HepG2 (cell line): ENCODE data around the gene SAE1. TPM values are rescaled to one million over a fixed set of nuclear protein-coding genes. Genes with fewer than 3 reads are reported as not detected.
A peak's percentile ranks its signal among the peaks of the same experiment; 100 is the strongest.

Experiments used
- ATAC-seq: fragments of 200-7000 bp; cut with Tn5 transposase; 3 replicates; pipeline ENCODE4 v1.9.1; 2020; ENCODE audit warnings: mild to moderate bottlenecking, moderate library complexity
- BruUV-seq: library from RNA; stranded (reverse); fragments of 400-500 nt; replicated peaks from 2 replicates; lab custom pipeline; 2021; lab: Mats Ljungman, UMichigan
- CTCF ChIA-PET: fragments of 300-600 bp; formaldehyde crosslinking; extraction: SDS; loops from one replicate; lab custom pipeline; 2021; ENCODE audit warnings: low total read pairs, inconsistent platforms, low intra/inter-chr PET ratio; lab: Yijun Ruan, JAX
- POLR2A ChIA-PET: fragments of 350-600 bp; sonication (Branson Sonifier 250); formaldehyde crosslinking; loops from one replicate; lab custom pipeline; 2020; ENCODE audit warnings: antibody characterized with exemption, inconsistent platforms; lab: Yijun Ruan, JAX
- DNase-seq: peaks from one replicate; pipeline ENCODE4 v3.0.0-alpha.2; 2015; ENCODE audit warnings: low spot score
- FAIRE-seq: peaks from 3 replicates; lab custom pipeline; 2011; peaks lifted over from hg19 to GRCh38; lab: Jason Lieb, UNC
- H2AFZ ChIP-seq: one replicate; pipeline ENCODE4 v1.6.1; 2011; ENCODE audit warnings: low read length, inconsistent platforms
- H3K27ac ChIP-seq: fragments of 300-600 bp; 3 replicates; pipeline ENCODE4 v1.8.0; 2011; ENCODE audit warnings: mixed run types, mild to moderate bottlenecking, mixed read lengths, low read length, inconsistent platforms; ENCODE audit not compliant: insufficient read depth; ENCODE audit errors: extremely low read length
- H3K27me3 ChIP-seq, 2 experiments: fragments of 200-600 bp in 1 of 2; 2 replicates in 1 of 2; 3 replicates in 1 of 2; pipeline versions ENCODE4 v1.6.0 to v1.8.0; 2011; ENCODE audit warnings: low read length in 2 of 2, mild to moderate bottlenecking in 2 of 2, moderate library complexity in 2 of 2, inconsistent platforms in 1 of 2; ENCODE audit not compliant: insufficient read depth in 2 of 2, control insufficient read depth in 1 of 2
- H3K36me3 ChIP-seq, 2 experiments: fragments of 200-600 bp in 1 of 2; replicated peaks in 1 of 2; 2 replicates in 1 of 2; 3 replicates in 1 of 2; pipeline versions ENCODE4 v1.5.1 to v1.8.0; 2011; ENCODE audit warnings: low read length in 2 of 2, inconsistent platforms in 1 of 2; ENCODE audit not compliant: insufficient read depth in 2 of 2, control insufficient read depth in 1 of 2
- H3K4me1 ChIP-seq: 2 replicates; pipeline ENCODE4 v1.5.1; 2012; ENCODE audit warnings: low read length, inconsistent platforms; ENCODE audit not compliant: insufficient read depth
- H3K4me2 ChIP-seq: 2 replicates; pipeline ENCODE4 v1.6.0; 2011; ENCODE audit warnings: low read depth, low read length, inconsistent platforms
- H3K4me3 ChIP-seq, 3 experiments: fragments of 200-600 bp in 1 of 3; sonication (generic), shearing (Covaris generic) in 1 of 3; replicated peaks in 1 of 3; 2 replicates each; pipeline ENCODE4 v1.5.1; 2011 to 2016; ENCODE audit warnings: low read length in 3 of 3, inconsistent platforms in 2 of 3, low read depth in 2 of 3, mild to moderate bottlenecking in 2 of 3, control low read depth in 1 of 3, mixed read lengths in 1 of 3; ENCODE audit not compliant: insufficient read depth in 1 of 3
- H3K79me2 ChIP-seq: one replicate; pipeline ENCODE4 v1.6.1; 2011; ENCODE audit warnings: low read length, inconsistent platforms; ENCODE audit not compliant: insufficient read depth
- H3K9ac ChIP-seq: 2 replicates; pipeline ENCODE4 v1.6.0; 2011; ENCODE audit warnings: mild to moderate bottlenecking, low read depth, low read length, inconsistent platforms; ENCODE audit not compliant: insufficient read depth
- H3K9me3 ChIP-seq: 2 replicates; pipeline ENCODE4 v1.5.1; 2012; ENCODE audit warnings: mild to moderate bottlenecking, low read length
- H4K20me1 ChIP-seq: 2 replicates; pipeline ENCODE4 v1.6.0; 2011; ENCODE audit warnings: inconsistent platforms, mild to moderate bottlenecking, low read length, moderate library complexity; ENCODE audit not compliant: insufficient read depth
- CENPX ChIP-seq: sonication (generic); formaldehyde crosslinking; IDR thresholded peaks from 2 replicates; pipeline ENCODE4 v1.9.0; 2021; ENCODE audit warnings: mild to moderate bottlenecking, missing genetic modification reagents, moderate library complexity
- ELF4 ChIP-seq: sonication (generic); formaldehyde crosslinking; IDR thresholded peaks from 2 replicates; pipeline ENCODE4 v1.5.0; 2020; ENCODE audit warnings: missing genetic modification reagents, mild to moderate bottlenecking, moderate library complexity, borderline replicate concordance
- HDAC6 ChIP-seq: fragments of 200-600 bp; sonication (generic); IDR thresholded peaks from 2 replicates; pipeline ENCODE4 v1.7.0; 2017; ENCODE audit warnings: mild to moderate bottlenecking, antibody characterized with exemption, low read length, low read depth
- RXRA ChIP-seq: sonication (generic); formaldehyde crosslinking; IDR thresholded peaks from 2 replicates; pipeline ENCODE4 v1.5.1; 2020; ENCODE audit warnings: missing genetic modification reagents
- ZBTB25 ChIP-seq: IDR thresholded peaks from 2 replicates; pipeline ENCODE4 v1.6.1; 2018; ENCODE audit warnings: missing genetic modification reagents
- ZBTB44 ChIP-seq: sonication (generic); formaldehyde crosslinking; IDR thresholded peaks from 2 replicates; pipeline ENCODE4 v1.4.0; 2020; ENCODE audit warnings: missing genetic modification reagents
- ZC3H13 ChIP-seq: sonication (generic); formaldehyde crosslinking; IDR thresholded peaks from 2 replicates; pipeline ENCODE4 v1.8.1; 2023; ENCODE audit warnings: mild to moderate bottlenecking, missing genetic modification reagents, moderate library complexity
- ZNF512B ChIP-seq: sonication (generic); formaldehyde crosslinking; IDR thresholded peaks from 2 replicates; pipeline ENCODE4 v1.5.1; 2020; ENCODE audit warnings: missing genetic modification reagents, mild to moderate bottlenecking, borderline replicate concordance
- WGBS: methylation state at CpG from one replicate; pipeline ENCODE4 v1.1.6; 2017; ENCODE audit warnings: low lambda C conversion rate; 5-methylcytosine and 5-hydroxymethylcytosine counted together
- in situ Hi-C: cut with HindIII; loops from 2 replicates; pipeline ENCODE4 v1.10.0; 2017; ENCODE audit warnings: low pct_unique_long_range_greater_than_20kb; ENCODE audit not compliant: extremely low pct_ligation_motif_present
- intact Hi-C: fragments of 100-400 bp; cut with micrococcal nuclease; formaldehyde crosslinking; loops from one replicate; pipeline ENCODE4 v1.10.0; 2022; ENCODE audit not compliant: unreplicated experiment
- polyA plus RNA-seq, 8 experiments: library from polyadenylated mRNA; depleted of rRNA in 3 of 8; stranded (reverse) in 7 of 8; unstranded in 1 of 8; fragments of >200 nt; fragmentation: Illumina TruSeq in 4 of 8; extraction: Trizol in 4 of 8; gene quantifications; 2 replicates each; pipeline versions ENCODE4 v1.2.1 to v1.2.3, GENCODE V29; 2011 to 2016; ENCODE audit warnings: low read depth in 4 of 8, missing spikeins in 1 of 8, mixed read lengths in 1 of 8; ENCODE audit not compliant: insufficient read depth in 1 of 8
- total RNA-seq, 5 experiments: library from RNA; depleted of rRNA; stranded (reverse); fragments of >200 nt; fragmentation: Illumina TruSeq; extraction: Trizol; gene quantifications; 2 replicates each; pipeline ENCODE4 v1.2.3, GENCODE V29; 2016; ENCODE audit warnings: low read depth in 1 of 5

The SAE1 gene
- total and polyA plus RNA-seq, 2 of the 13 experiments (the other 11 are each of a cell fraction or from before 2014, with no cell fraction given) = 87.6 to 197 TPM

- TF ChIP-seq ZBTB44 = no peak
- TF ChIP-seq, all 625 proteins: peak for 0
Observed at GRCh38 chr19:47183601-47184000, 53.0 kb downstream of the SAE1 start (continued).

- Histone ChIP-seq H4K20me1 (no peaks in the 10 kb centered on the region), H3K4me1 (peaks cover 65% of the 10 kb centered on the region), H3K9ac (no peak overlapping the region), H3K4me3 (no peak overlapping the region), H2AFZ (no peak overlapping the region), H3K79me2 (peaks cover 6% of the 10 kb centered on the region), H3K27me3 (no peaks in the 10 kb centered on the region), H3K27ac (peak overlapping the region; percentile 83), H3K9me3 (no peaks in the 10 kb centered on the region), H3K4me2 (no peak overlapping the region), H3K36me3 (peaks cover 9 to 33% of the 10 kb centered on the region in 2 experiments)
- FAIRE-seq = no peak
- WGBS = 94% methylated on average over 17 of the region's 17 CpGs
- ChIA-PET CTCF (no interaction called here), POLR2A (interaction anchor here (0.6 to 1.7 kb wide), 5 partner anchors 24 to 57 kb away, joined by 3 to 4 read pairs (median 3); no protein-coding TSS in a partner anchor)
- no TSS peak for BruUV-seq
- no peak for DNase-seq
- in situ Hi-C loops = no loop called here
- no peak for ATAC-seq
- intact Hi-C loops = no loop called here
- TF ChIP-seq HDAC6 (no peak), RXRA (no peak), ZC3H13 (CRISPR knock-in tag) (no peak), ELF4 (CRISPR knock-in tag) (no peak), CENPX (CRISPR knock-in tag) (no peak), ZBTB25 (no peak), ZNF512B (CRISPR knock-in tag) (no peak)
Observed at GRCh38 chr19:47186446-47187334, 56.1 kb downstream of the SAE1 start.
